Naive thymus-derived CD8-positive, alpha-beta T cell (primary cell): ENCODE results near the gene AGAP1. TPM values are rescaled to one million over a fixed set of nuclear protein-coding genes. Genes with fewer than 3 reads are reported as not detected.

Source experiments
- ATAC-seq, 2 donors: fragments of 150-1000 bp; cut with Tn5 transposase in 1 of 2; sonication (Bioruptor Pico), chemical (Tn5 transposase) in 1 of 2; 1 replicate in 1 of 2; 2 replicates in 1 of 2; pipeline ENCODE4 v1.10.0; 2021; ENCODE audit warnings: mild to moderate bottlenecking in 2 of 2, moderate library complexity in 2 of 2
- POLR2A ChIA-PET: fragments of 350-600 bp; sonication (Branson Sonifier 250); formaldehyde crosslinking; loops from one replicate; lab custom pipeline; 2021; ENCODE audit warnings: antibody characterized with exemption; lab: Charles Lee
- DNase-seq, 10 donors: peaks; one replicate each; pipeline versions ENCODE4 v3.0.0 to v3.0.0-alpha.2; 2020 to 2022
- H3K27ac Mint-ChIP-seq, 10 donors: one replicate each; pipeline ENCODE4 v1.8.0; 2020 to 2022; ENCODE audit warnings: mild to moderate bottlenecking in 10 of 10, mixed read lengths in 10 of 10, moderate library complexity in 4 of 10, inconsistent platforms in 1 of 10
- H3K27me3 Mint-ChIP-seq, 5 donors: one replicate each; pipeline ENCODE4 v1.8.0; 2021 to 2022; ENCODE audit warnings: mixed read lengths in 5 of 5
- H3K36me3 Mint-ChIP-seq, 3 donors: one replicate each; pipeline ENCODE4 v1.8.0; 2020 to 2022; ENCODE audit warnings: mixed read lengths in 3 of 3, mild to moderate bottlenecking in 2 of 3, inconsistent platforms in 1 of 3
- H3K4me1 Mint-ChIP-seq, 4 donors: one replicate each; pipeline ENCODE4 v1.8.0; 2021 to 2022; ENCODE audit warnings: mixed read lengths in 4 of 4
- H3K4me3 Mint-ChIP-seq, 10 donors: one replicate each; pipeline ENCODE4 v1.8.0; 2020 to 2022; ENCODE audit warnings: mild to moderate bottlenecking in 10 of 10, mixed read lengths in 10 of 10, moderate library complexity in 6 of 10, inconsistent platforms in 1 of 10
- H3K9me3 Mint-ChIP-seq, 9 donors: one replicate each; pipeline ENCODE4 v1.8.0; 2020 to 2022; ENCODE audit warnings: mixed read lengths in 9 of 9, mild to moderate bottlenecking in 3 of 9, inconsistent platforms in 1 of 9, moderate library complexity in 1 of 9
- polyA plus RNA-seq, 3 donors: library from polyadenylated mRNA; unstranded; fragments of 300-500 nt; fragmentation: Illumina TruSeq; gene quantifications; one replicate each; pipeline ENCODE4 v1.2.3, GENCODE V29; 2021
- total RNA-seq, 8 experiments: library from RNA in 2 of 8; stranded (reverse) in 2 of 8; gene quantifications; one replicate each; pipeline ENCODE4 v1.2.3 and lab custom pipeline; 2021 to 2026

Gene AGAP1
- total and polyA plus RNA-seq, 5 experiments from 2014 or later, result 0.03 to 0.52 (median 0.29) TPM; not detected in 1

DNA sequence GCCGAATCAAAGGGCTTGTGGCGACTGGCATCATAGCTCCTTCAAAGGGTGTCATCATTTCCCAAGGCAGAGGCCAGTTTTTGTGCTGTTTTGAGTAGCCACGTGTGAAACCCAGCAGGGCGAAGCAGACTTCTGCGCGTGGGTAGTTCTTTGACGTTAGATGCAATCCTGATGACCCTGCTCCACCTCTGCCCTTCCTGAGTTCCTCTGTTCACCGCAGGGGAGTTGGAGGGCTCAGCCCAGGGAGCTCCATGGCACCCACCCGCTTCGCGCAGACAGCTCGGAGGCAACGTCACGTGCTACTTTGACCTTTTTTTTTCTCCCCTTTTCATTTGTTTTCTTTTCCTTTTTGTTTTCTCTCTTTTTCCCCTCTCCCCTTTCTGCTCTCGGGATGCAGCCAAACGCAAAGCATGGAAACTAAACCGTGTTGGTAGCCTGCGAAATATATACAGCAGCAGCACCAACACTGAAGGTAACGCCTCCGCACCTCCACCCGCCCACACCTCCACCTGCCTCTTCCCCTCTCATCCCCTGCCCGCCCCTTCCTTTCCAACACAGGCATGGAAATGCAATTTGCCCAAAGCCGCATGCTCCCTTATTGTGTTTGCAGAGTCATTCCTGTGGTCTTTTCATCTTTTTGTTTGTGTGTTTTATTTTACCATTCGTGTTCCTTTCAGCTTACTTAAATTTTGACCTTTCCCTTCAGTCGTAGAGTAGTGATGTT is 520.7 kb downstream of the AGAP1 start:
- DNase-seq (no peak), ATAC-seq (no peak)
- H3K27me3 Mint-ChIP-seq, result peaks cover 9 to 37% (median 11%) of the 10 kb centered on the region in 5 donors
- no peak overlapping the region for H3K27ac Mint-ChIP-seq
- peaks cover 0 to 3% (median under 1%) of the 10 kb centered on the region in 4 donors for H3K4me1 Mint-ChIP-seq
- POLR2A ChIA-PET, result no interaction called here
- no peak overlapping the region for H3K4me3 Mint-ChIP-seq
- H3K9me3 Mint-ChIP-seq, result peaks cover 0 to 2% (median 0%) of the 10 kb centered on the region in 9 donors
- no peaks in the 10 kb centered on the region for H3K36me3 Mint-ChIP-seq

DNA sequence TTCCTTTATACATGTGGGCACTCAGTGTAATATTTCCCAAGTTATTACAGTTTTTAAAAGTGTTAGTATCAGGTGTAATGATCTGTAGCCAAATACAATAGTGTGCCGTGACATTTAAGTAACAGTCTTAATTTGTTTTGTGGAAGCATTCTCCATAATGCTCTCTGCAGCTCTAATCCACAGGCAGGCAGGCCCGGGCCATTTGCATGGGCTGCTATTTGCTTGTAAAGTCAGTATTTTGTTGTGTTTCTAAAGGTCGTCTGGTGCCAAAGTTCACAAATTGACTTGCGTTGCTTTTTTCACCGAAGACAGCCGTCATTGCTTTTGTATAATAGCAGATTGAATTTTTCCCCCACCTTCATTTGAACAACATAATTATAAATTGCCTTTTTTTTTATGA is 521.3 kb downstream of the AGAP1 start:
- Mint-ChIP-seq H3K27me3 (peaks cover 9 to 37% (median 10%) of the 10 kb centered on the region in 5 donors), H3K4me1 (peaks cover 0 to 3% (median under 1%) of the 10 kb centered on the region in 4 donors), H3K9me3 (peaks cover 0 to 3% (median 0%) of the 10 kb centered on the region in 9 donors), H3K36me3 (no peaks in the 10 kb centered on the region), H3K4me3 (no peak overlapping the region), H3K27ac (no peak overlapping the region)
- ATAC-seq, result no peak
- no peak for DNase-seq
- POLR2A ChIA-PET, result no interaction called here

DNA sequence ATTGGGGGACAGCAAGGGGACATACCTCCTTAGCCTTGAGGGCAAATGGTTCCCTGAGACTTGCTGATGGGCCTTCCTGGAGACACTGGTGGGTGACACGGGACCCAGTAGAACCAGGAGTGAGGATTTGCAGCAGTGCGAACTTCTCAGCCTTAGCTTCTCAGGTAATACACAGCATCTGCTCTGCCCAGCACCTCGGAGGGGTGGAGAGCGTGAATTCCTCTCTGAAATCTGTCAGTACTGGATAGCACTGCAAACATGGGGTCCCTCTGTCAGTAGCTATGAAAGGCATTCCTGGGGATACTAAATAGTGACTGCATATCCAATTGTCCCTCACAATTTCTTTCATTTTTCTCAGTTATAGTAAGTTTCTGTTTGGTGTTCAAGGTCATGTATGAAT is 522.7 kb downstream of the AGAP1 start:
- ATAC-seq (no peak), DNase-seq (no peak)
- Mint-ChIP-seq H3K4me3 (no peak overlapping the region), H3K9me3 (peaks cover 0 to 3% (median 0%) of the 10 kb centered on the region in 9 donors), H3K27ac (no peak overlapping the region), H3K27me3 (peaks cover 8 to 37% (median 10%) of the 10 kb centered on the region in 5 donors), H3K4me1 (peaks cover 0 to 3% (median under 1%) of the 10 kb centered on the region in 4 donors), H3K36me3 (no peaks in the 10 kb centered on the region)
- POLR2A ChIA-PET, result no interaction called here

DNA sequence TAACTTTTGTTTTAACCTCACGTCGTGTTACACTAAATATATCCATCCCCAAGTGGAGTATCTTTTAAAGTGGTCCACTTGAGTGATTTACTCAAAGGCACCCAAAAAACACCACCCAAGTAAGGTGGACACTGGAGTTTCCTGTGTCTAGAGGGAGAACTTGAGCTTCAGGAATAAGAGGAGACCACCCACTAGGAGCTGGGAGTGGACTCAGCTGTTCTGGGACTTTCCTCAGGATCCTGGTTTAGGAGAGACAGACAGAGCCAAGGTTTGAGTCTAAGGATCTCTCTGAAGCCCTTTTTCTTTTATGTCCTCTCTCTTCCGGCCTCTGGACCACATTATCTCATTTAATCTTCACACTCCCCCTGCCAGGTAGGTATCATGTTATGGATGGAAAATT is 523.6 kb downstream of the AGAP1 start:
- H3K36me3 Mint-ChIP-seq, result no peaks in the 10 kb centered on the region
- POLR2A ChIA-PET, result no interaction called here
- peaks cover 0 to 3% (median under 1%) of the 10 kb centered on the region in 4 donors for H3K4me1 Mint-ChIP-seq
- H3K4me3 Mint-ChIP-seq, result no peak overlapping the region
- no peak for DNase-seq
- peaks cover 0 to 3% (median 0%) of the 10 kb centered on the region in 9 donors for H3K9me3 Mint-ChIP-seq
- no peak overlapping the region for H3K27ac Mint-ChIP-seq
- no peak for ATAC-seq
- H3K27me3 Mint-ChIP-seq, result peaks cover 8 to 37% (median 10%) of the 10 kb centered on the region in 5 donors

DNA sequence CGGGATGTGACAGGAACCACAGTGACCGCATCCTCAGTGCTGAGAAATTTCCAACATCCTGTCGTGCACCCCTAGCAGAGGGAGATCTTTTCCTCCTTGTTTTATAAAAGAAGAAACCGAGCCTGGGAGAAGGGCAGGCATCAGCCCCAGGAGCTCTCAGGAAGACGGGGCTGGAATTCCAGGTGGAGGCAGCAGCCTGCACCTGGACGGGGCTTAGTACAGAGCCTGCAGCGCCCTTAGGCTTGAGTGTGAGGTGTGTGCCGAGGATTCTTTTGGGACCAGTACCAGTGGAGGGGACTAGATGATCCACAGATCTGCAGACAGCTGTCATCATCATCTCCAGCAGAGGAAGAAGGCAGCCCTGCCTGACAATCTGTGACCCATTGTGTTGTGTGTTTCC is 525.6 kb downstream of the AGAP1 start:
- Mint-ChIP-seq H3K27ac (no peak overlapping the region), H3K36me3 (no peaks in the 10 kb centered on the region), H3K4me1 (peaks cover 0 to 3% (median under 1%) of the 10 kb centered on the region in 4 donors), H3K27me3 (peaks cover 8 to 33% (median 10%) of the 10 kb centered on the region in 5 donors), H3K4me3 (no peak overlapping the region), H3K9me3 (peaks cover 0 to 3% (median 0%) of the 10 kb centered on the region in 9 donors)
- POLR2A ChIA-PET, result no interaction called here
- no peak for DNase-seq
- no peak for ATAC-seq

DNA sequence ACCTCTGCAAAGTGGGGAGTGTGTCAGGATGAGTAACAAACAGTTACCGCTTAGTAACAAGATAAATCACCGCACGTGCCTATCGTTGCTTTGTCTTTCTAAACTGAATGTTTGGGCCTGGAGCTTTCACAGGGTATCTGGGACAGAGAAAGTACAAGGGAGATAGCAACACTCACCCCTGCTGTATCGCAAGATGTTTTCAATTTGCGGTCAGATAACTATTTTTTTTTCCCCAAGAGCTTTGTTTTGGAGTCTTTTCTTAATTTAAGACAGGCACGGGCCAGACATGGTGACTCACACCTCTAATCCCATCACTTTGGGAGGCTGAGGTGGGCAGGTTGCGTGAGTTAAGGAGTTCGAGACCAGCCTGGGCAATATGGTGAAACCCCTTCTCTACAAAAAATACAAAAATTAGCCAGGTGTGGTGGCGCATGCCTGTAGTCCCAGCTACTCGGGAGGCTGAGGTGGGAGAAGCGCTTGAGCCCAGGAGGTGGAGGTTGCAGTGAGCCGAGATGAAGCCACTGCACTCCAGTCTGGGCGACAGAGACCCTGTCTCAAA is 527.7 kb downstream of the AGAP1 start:
- POLR2A ChIA-PET, result no interaction called here
- no peak for ATAC-seq
- Mint-ChIP-seq H3K4me1 (no peaks in the 10 kb centered on the region), H3K27ac (no peak overlapping the region), H3K36me3 (no peaks in the 10 kb centered on the region), H3K9me3 (peaks cover 0 to 1% (median 0%) of the 10 kb centered on the region in 9 donors), H3K4me3 (no peak overlapping the region), H3K27me3 (peaks cover 0 to 12% (median 7%) of the 10 kb centered on the region in 5 donors)
- no peak for DNase-seq

DNA sequence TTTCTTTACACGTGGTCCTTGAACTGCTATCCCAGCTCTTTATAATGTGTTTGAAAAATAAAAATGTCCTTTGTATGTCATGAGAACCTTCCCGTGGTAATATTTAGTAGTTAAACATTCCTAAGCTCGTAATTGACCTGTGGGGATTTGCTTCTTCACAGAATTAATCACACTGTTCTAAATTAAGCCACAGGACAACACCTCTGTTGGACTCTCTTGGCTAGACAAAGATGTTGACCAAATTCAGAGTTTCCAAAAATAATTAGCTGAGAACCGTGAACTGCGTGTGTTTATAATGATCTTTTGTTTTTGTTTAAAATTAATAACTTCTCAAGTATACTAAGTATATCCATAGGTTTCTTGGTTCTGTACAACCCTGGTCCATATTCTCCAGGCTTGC is 528.3 kb downstream of the AGAP1 start:
- H3K27me3 Mint-ChIP-seq, result peaks cover 0 to 9% (median 5%) of the 10 kb centered on the region in 5 donors
- DNase-seq (no peak), ATAC-seq (no peak)
- H3K9me3 Mint-ChIP-seq, result peaks cover 0 to 1% (median 0%) of the 10 kb centered on the region in 9 donors
- no peaks in the 10 kb centered on the region for H3K4me1 Mint-ChIP-seq
- no peak overlapping the region for H3K27ac Mint-ChIP-seq
- POLR2A ChIA-PET, result no interaction called here
- H3K36me3 Mint-ChIP-seq, result no peaks in the 10 kb centered on the region
- H3K4me3 Mint-ChIP-seq, result no peak overlapping the region

DNA sequence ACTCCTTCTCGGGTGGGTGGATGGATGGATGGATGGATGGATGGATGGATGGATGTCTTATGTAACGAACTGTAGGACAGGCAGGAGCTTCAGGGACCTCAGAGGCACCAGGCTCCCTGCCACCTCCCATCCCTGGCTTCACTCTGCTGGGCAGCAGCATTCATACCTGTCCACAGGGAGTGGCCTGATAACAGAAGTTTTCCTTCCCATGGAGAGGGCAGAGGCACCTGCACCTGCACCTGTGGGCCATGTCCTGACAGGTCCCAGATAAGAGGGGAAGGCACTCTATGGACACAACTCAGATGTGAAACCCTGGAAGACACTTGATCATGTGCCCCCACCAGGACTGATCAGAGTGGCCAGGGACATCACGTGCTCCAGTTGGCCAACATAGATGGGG is 532.0 kb downstream of the AGAP1 start:
- no peaks in the 10 kb centered on the region for H3K36me3 Mint-ChIP-seq
- POLR2A ChIA-PET, result no interaction called here
- ATAC-seq (no peak), DNase-seq (no peak)
- H3K9me3 Mint-ChIP-seq, result peaks cover 0 to 15% (median 0%) of the 10 kb centered on the region in 9 donors
- no peak overlapping the region for H3K27ac Mint-ChIP-seq
- H3K4me3 Mint-ChIP-seq, result no peak overlapping the region
- no peaks in the 10 kb centered on the region for H3K4me1 Mint-ChIP-seq
- H3K27me3 Mint-ChIP-seq, result peaks cover 0 to 22% (median 3%) of the 10 kb centered on the region in 5 donors

DNA sequence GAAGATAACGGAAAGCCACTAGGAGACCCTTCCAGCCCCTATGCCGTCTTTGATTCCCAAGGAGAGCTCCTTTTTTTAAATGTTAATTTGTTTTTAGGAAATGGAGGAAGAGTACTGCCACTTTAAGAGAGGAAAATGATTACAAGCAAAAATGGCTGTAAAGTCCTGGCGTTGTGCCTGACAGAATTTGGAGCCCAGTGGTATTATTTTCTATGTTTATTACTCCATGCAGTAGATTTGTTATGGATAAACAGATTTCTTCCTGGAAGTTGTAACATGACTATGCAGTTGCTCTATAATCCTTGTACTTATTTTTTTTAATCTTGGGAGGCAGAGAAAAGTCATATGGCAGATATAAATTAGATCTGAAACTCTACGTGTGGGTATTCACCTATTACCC is 533.0 kb downstream of the AGAP1 start:
- H3K27ac Mint-ChIP-seq, result no peak overlapping the region
- H3K4me3 Mint-ChIP-seq, result no peak overlapping the region
- ATAC-seq, result no peak
- POLR2A ChIA-PET, result no interaction called here
- H3K4me1 Mint-ChIP-seq, result no peaks in the 10 kb centered on the region
- peaks cover 0 to 23% (median 3%) of the 10 kb centered on the region in 5 donors for H3K27me3 Mint-ChIP-seq
- peaks cover 0 to 21% (median 0%) of the 10 kb centered on the region in 9 donors for H3K9me3 Mint-ChIP-seq
- no peaks in the 10 kb centered on the region for H3K36me3 Mint-ChIP-seq
- DNase-seq, result no peak

DNA sequence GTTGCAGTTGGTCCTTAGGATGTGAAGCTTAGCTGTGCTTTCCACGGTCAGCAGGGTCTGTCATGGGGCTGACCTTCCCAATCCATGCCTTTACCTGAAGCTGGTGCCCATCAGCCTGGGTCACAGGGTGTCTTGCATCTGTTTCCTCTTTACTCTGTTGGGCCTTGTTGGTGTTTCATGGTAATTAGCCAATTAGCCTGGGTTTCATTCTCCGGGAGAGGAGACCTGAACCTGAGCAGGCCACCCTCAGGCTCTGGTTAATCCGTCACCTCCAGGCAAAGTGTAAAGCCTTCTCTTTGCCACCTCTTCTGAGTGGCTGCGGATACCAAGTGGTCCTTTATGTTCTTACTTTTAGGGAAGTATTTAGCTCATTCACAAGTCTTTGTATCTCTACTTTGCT is 534.2 kb downstream of the AGAP1 start:
- H3K4me1 Mint-ChIP-seq, result no peaks in the 10 kb centered on the region
- peaks cover 0 to 21% (median 0%) of the 10 kb centered on the region in 9 donors for H3K9me3 Mint-ChIP-seq
- no peak for DNase-seq
- POLR2A ChIA-PET, result no interaction called here
- no peak for ATAC-seq
- H3K27ac Mint-ChIP-seq, result peak overlapping the region in 1 of 10 donors; percentile 77
- H3K36me3 Mint-ChIP-seq, result no peaks in the 10 kb centered on the region
- H3K4me3 Mint-ChIP-seq, result no peak overlapping the region
- H3K27me3 Mint-ChIP-seq, result peaks cover 0 to 34% (median 6%) of the 10 kb centered on the region in 5 donors

DNA sequence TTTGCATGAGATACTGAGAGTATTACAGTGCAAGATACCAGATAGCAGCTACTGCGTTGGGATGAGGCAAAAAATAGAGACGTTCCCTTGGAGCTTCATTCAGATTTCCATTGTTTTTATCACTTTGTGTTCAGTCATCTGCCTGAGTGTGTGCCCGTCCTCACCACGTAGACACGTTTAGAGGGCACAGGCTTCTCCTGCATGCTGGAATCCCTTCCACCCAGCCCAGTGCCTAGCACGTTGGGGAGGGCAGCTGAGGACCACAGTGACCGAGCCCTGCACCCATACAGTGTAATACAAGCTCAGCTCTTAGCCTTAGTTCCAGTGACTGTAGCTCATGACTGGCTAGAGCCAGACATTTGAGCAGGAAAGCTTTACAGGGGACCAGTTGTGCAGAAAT is 539.6 kb downstream of the AGAP1 start:
- POLR2A ChIA-PET, result no interaction called here
- Mint-ChIP-seq H3K36me3 (no peaks in the 10 kb centered on the region), H3K27ac (no peak overlapping the region), H3K9me3 (peaks cover 0 to 21% (median 0%) of the 10 kb centered on the region in 9 donors), H3K4me1 (no peaks in the 10 kb centered on the region), H3K27me3 (peaks cover 0 to 34% (median 6%) of the 10 kb centered on the region in 5 donors), H3K4me3 (no peak overlapping the region)
- ATAC-seq, result no peak
- no peak for DNase-seq

DNA sequence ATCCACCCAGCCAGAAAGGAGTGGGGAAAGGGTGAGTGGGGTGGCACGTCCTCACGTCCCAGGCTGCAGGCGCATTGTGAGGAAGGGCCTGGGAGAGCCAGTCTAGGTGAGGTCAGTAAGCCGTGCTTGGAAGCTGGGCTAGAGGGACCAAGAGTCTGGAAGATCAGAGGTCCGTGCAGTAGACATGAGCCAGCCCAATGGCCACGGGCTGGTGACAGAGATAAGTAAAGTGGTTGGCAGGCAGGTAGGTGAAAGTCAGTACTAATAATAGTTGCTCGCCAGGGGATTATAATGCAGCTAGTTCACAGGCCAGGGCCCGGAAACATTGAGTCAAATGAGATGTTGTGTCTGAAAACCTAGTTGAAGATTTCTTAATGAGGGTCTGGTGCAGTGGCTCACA is 541.1 kb downstream of the AGAP1 start:
- no peak overlapping the region for H3K27ac Mint-ChIP-seq
- DNase-seq, result no peak
- ATAC-seq, result no peak
- H3K36me3 Mint-ChIP-seq, result no peaks in the 10 kb centered on the region
- no peaks in the 10 kb centered on the region for H3K4me1 Mint-ChIP-seq
- peaks cover 0 to 19% (median 6%) of the 10 kb centered on the region in 5 donors for H3K27me3 Mint-ChIP-seq
- POLR2A ChIA-PET, result no interaction called here
- peaks cover 0 to 14% (median 0%) of the 10 kb centered on the region in 9 donors for H3K9me3 Mint-ChIP-seq
- no peak overlapping the region for H3K4me3 Mint-ChIP-seq

DNA sequence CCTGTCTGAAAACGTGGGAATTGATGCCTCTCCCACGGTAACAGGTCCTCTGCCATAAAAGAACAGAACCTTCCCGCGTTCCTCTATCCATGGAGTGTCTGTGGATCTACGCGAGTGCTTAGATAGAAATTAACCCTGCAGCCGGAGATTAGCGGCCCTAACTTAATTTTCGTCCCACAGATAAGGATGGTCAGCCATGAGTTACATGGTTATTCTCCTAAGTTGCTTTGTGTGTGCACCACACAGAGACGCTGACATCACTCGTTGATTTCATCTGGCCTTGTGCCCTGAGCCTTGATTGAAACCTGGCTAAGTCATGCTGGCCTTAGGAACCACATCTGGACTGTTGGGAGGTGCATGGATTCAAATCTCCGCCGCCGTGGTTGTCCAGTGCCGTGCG is 542.2 kb downstream of the AGAP1 start:
- Mint-ChIP-seq H3K27ac (no peak overlapping the region), H3K36me3 (no peaks in the 10 kb centered on the region)

More for the DNA sequence above, 542.2 kb downstream of the AGAP1 start:
- peaks cover 0 to 4% (median 0%) of the 10 kb centered on the region in 9 donors for H3K9me3 Mint-ChIP-seq
- ATAC-seq (no peak), DNase-seq (no peak)
- H3K4me1 Mint-ChIP-seq, result no peaks in the 10 kb centered on the region
- no peak overlapping the region for H3K4me3 Mint-ChIP-seq
- H3K27me3 Mint-ChIP-seq, result peaks cover 0 to 17% (median 6%) of the 10 kb centered on the region in 5 donors
- POLR2A ChIA-PET, result no interaction called here
